CD4-positive, alpha-beta T cell treated with Interleukin-10 for 1 hour (primary cell): ENCODE data around the gene ANKRD33.

ENCODE experiments used
- DNase-seq: peaks from one replicate; pipeline ENCODE4 v3.0.0-alpha.2; 2020

The ANKRD33 gene

GRCh38 chr12:51862947-51863346 lies 25.0 kb upstream of the ANKRD33 start:
- DNase-seq, result no peak

GRCh38 chr12:51863363-51863932 lies 24.5 kb upstream of the ANKRD33 start:
- DNase-seq, result no peak

- no peak for DNase-seq
Measured at GRCh38 chr12:51863933-51864832, 23.7 kb upstream of the ANKRD33 start.

DNA sequence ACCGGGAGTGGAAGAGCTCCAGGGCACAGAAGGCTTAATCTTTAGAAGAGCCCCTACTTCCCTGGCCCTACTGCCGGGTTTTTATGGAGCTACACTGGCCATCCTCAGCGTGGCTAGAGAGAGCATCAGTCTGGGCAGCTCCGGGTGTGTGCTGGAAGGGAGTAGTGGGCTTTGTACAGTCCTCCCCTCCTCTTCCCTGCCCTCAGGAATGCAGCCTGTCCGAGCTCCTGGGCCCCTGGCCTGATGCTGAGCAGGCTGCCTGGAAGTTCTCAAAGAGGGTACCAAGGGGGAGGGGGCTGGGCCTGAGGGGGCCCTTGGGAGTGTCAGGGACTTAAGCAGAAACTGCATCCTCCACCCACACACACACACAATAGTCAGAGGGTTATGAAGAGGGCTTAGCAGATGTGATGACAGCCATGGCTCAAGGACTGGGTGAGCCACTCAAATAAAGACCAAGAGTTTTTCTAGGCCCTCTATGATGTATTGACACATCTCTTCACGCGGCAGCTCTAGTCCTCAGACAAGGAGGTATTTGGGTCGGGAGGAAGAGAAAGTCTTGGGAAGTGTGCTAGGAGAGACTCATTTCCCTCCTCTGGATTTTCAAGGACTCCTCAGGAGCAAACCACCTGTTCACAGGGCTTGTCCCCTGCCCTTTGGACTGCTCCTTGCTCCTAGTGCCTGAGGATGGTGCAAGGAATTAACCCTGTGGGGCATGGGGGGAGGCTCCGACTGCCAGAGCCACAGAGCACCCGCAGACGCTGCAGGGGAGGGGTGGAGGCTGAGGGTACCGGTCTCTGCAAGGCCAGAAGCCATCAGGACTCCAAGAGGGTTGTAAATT lies 22.9 kb upstream of the ANKRD33 start:
- no peak for DNase-seq

DNA sequence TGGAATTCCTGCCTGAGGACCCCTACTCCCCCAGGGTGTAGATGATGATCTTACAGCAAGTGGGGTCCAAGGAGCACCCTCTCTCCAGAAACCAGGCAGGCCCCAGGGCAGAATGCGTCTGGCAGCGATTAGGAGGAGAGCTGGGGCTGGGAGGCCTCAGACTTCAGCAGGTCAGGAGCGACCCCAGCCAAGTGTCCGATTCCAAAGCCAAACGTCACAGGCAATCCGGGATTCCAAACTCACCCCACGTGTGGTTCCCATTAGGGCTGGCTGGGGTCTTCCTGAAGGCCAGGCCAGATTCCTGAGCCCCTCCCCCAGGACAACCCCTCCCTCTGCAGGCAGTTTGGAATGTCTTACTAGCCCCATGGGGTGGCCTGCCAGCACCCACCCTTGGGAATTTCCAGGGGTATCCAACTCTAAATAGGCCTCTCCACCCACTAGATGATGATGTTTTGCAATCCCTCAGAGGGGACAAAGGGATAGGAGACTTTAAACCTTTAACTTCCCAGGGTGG lies 22.1 kb upstream of the ANKRD33 start:
- DNase-seq, result no peak

GRCh38 chr12:51866324-51866723 lies 21.6 kb upstream of the ANKRD33 start:
- no peak for DNase-seq

DNA sequence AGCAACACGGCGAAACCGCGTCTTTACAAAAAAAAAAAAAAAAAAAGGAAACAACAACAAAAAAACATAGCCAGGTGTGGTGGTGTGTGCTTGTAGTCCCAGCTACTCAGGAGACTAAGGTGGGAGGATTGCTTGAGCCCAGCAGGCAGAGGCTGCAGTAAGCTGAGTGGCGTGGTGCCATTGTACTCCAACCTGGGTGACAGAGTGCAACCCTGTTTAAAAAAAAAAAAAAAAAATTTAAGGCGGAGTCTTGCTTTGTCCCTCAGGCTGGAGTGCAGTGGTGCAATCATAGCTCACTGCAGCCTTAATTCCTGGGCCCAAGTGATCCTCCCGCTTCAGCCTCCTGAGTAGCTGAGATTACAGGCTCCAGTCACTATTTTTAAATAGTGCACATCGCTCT lies 21.1 kb upstream of the ANKRD33 start:
- DNase-seq, result no peak

DNA sequence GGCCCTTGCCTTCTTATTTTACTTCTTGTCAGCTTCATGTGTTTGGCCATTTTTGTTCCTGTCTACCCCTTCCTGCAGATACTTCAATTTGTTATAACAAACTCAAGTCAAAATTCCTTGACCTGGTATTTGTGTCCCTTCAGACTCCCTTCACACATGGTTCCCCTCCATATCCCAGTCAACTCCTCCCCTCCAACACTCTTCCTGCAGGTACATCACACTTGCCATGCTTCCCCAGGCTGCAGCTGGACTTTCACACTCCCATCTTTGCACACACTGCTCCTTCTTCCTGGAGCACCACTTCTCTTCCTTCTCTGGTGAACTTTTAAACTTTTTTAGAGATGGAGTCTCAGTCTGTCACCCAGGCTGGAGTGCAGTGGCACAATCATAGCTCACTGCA lies 20.5 kb upstream of the ANKRD33 start:
- no peak for DNase-seq

DNA sequence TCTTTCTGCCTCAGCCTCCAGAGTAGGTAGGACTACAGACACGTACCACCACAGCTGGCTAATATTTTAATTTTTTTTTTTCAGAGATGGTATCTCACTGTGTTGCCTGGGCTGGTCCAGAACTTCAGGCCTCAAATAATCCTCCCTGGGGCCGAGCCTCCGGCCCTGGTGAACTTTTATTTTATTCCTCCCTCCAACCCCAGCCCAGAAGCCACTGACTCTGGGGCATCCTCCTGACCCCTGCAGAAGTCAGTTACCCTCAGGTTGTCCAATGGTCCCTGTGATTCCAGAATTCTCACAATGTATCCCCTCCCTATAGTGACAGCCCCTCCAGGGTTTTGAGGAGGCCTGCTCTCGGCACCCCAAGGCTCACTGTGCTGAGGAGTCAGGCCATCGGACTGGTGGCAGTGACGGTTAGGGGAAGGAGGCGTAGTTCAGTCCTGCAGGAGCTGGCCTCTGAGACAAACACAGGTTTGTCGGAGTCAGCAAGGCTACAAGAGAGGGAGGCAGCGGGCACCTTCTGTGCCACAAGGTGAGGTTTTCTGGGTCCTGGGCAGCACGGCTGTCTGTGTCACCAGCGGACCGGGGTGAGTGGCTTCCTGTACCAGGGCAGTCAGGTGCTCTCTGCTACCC lies 20.0 kb upstream of the ANKRD33 start:
- DNase-seq, result no peak

DNA sequence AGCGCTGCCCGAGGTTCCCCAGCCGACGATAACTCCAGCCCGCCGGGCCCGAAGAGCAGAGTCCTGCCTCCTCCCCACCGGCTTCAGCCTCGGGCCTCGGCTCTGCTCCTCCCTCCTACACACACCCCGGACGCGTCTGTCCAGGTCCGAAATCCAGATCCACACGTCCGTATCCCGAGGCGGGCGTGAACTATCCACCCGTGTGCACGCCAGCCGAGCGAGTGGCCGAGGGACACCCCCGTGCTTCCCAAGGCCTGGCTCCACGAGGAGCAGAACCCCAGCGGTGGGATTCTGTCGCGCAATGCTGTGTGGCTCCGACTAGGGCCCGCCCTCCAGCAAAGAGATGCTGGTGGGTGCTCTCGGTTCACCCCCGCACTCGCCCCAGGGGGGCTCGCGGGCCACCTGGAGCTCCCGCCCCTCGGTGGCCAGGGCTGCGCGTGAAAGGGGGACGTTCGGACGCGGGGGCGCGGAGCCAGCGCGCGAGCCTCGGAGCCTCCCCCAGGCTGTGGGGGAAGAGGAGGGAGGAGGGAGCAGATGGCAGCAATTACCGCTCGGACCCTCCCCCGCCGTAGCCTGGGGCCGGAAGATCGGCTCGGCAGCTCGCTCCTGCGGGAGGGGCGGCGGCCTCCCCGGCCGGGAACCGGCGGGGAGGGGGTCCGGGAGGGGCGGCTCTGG lies 18.9 kb upstream of the ANKRD33 start:
- DNase-seq, result no peak

DNA sequence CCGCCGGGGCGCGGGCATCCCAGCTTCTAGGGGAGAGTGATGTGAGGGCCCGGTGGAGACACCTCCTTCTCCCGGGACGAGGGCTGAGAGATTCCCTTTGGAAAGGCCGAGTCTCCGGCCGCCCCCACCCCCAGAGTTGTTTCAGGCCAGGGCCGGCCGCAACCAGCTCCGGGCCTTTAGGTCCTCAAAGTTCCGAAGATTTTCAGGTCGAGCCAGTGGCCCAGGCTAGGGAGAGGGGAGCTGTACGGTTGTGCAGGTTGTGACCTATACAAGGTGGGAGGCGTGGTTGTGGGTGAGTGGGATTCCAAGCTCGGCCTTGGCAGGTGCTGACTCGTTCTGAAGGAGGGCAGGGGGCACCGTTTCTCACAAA lies 18.4 kb upstream of the ANKRD33 start:
- no peak for DNase-seq

- DNase-seq, result no peak
Measured at GRCh38 chr12:51869931-51870330, 18.0 kb upstream of the ANKRD33 start.

DNA sequence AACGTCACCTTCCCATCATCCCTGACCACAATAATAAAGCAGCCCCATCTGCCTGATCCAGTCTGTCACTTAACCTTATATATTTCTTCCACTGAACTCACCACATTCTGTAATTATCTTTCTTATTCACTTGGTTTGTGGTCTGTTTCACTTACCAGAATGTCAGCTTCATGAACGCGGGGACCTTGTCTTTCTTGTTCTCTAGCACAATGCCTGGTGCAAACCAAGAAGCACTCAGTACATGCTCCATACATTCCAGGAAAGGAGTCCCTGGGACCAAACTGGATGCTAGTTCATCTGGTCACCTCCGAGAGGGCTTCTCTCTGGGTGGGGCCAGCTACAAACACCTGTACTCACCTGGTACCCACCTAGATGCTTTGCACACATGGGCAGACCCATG lies 17.4 kb upstream of the ANKRD33 start:
- no peak for DNase-seq

- DNase-seq, result no peak
Measured at GRCh38 chr12:51871126-51871525, 16.8 kb upstream of the ANKRD33 start.

DNA sequence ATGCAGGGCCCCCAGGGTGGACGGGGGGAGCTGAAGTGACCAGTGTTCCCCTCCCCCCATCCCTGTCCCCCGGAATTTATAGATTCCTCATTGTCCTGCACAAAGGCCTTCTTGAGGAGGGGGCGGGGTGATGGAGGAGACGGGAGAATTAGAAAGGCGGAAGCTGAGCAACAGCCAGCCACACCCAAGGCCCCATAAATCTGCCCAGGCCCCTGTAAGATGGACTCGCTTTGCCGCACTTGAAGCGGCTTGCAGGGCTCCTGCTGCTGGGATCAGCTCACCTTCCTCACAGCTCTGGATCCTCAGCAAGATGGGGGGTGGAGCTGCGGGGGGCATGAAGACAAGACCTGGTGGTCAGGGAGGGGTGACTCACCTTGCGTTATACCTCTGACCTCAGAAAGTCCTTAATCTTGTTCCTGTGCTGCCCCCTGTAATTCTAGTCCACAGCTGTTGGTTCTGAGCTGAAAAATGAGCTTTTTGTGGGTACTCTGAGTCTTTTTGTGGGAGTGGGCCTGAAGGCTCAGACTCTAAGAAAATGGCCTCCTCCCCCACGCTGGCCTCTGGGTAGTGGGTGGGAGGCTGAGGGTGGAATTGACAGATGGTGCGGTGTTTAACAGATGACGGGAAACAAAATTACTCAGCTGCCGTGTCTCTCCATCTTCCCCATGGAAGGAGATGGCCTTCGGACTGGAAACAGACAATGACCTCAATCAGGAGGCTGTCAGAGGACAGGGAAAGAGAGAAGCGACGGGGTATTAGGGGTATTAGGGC lies 15.8 kb upstream of the ANKRD33 start:
- DNase-seq, result no peak

DNA sequence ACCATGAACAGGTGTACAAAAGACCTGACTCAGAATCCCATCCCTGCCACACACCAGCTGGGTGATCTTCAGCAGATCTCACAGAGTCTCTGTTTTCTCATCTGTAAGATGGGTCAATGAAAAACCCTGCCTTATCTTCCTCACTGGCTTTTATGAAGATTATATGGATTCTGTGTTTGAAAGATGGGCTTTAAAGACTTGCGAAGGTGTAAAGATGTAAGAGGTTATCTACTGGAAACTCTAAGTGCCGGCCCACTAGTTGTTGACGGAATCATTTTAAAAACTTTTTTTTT lies 15.3 kb upstream of the ANKRD33 start:
- no peak for DNase-seq

DNA sequence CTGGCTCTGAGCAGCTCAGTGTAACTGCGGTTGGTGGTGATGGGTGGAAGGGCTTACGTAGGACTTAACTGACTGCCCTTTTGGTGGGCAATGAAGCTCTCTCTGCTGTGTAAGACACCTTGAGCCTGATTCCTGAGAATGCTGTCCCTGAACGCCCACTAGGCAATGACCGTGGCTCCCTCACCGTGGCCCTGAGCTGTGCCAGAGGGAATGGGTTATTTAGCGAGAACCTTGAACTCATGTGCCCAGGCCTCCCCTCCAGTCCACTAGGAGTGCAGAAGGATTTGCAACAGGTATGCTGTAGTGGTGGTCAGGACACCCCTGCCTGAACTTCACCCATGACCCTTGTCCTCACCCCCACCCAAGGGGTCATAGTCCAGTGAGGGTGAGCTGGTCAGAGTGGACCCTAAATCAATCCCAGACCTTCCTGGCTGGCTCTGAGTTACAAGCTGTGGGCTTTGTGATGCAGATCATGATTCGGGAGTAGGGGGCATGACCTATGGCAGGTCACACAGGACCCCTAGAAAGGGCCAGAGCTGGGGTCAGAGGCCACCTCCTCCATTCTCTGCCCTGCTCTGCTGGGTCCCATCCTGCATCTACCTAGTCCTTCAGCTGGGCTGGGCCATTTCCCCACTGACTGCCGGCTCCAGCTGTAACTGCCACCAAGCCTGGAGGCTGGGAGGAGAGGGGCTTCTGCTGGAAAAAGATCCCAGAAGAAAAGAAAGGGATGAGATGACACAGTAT lies 14.5 kb upstream of the ANKRD33 start:
- DNase-seq, result no peak

GRCh38 chr12:51874000-51874399 lies 13.9 kb upstream of the ANKRD33 start:
- DNase-seq, result no peak

- DNase-seq, result no peak
Measured at GRCh38 chr12:51874486-51874885, 13.4 kb upstream of the ANKRD33 start.

- no peak for DNase-seq
Measured at GRCh38 chr12:51879102-51879501, 8.8 kb upstream of the ANKRD33 start.

DNA sequence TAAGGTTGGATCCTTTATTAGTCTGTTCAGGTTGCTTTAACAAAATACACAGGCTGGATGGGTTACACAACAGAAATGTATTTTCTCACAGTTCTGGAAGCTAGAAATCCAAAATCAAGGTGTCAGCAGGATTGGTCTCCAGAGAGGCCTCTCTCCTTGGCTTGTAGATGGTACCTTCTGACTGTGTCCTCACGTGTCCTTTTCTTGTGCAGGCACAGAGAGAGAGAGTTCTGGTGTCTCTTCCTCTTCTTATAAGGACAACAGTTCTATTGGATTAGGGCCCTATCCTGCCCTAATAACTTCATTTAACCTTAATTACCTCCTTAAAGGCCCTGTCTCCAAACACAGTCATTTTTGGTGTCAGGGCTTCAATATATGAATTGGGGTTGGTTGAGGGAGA lies 4.6 kb upstream of the ANKRD33 start:
- DNase-seq, result no peak
